Ecto neural progenitor cell (in vitro differentiated cells): ENCODE measurements around the gene RAB8A.
"Not testable (repeated sequence)": the region's sequence is repeated elsewhere in the genome, so short reads cannot be mapped to it uniquely, and the experiment has no call there.

ENCODE experiments used
- DNase-seq: peaks from one replicate; pipeline ENCODE4 v3.0.0-alpha.2; 2018; ENCODE audit warnings: low spot score

RAB8A gene

DNA sequence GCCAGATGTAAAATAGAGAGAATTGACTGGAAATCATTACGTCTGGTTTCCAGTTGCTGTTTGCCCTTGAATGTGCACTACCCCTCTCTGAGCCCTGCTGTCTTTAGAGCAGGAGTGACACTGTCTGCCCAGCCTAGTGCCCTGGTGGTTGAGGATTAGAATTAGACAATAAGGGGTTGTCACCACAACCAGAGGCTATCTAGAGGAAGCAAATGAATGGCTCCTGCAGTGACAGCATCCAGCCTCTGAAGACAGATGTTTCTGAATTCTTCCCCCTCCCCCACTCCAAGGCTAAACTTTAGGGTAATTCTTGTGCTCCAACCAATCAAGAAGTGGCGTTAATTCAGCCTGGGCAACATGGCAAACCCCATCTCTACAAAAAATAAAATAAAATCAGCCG, 2.0 kb downstream of the RAB8A start:
- no peak for DNase-seq

DNA sequence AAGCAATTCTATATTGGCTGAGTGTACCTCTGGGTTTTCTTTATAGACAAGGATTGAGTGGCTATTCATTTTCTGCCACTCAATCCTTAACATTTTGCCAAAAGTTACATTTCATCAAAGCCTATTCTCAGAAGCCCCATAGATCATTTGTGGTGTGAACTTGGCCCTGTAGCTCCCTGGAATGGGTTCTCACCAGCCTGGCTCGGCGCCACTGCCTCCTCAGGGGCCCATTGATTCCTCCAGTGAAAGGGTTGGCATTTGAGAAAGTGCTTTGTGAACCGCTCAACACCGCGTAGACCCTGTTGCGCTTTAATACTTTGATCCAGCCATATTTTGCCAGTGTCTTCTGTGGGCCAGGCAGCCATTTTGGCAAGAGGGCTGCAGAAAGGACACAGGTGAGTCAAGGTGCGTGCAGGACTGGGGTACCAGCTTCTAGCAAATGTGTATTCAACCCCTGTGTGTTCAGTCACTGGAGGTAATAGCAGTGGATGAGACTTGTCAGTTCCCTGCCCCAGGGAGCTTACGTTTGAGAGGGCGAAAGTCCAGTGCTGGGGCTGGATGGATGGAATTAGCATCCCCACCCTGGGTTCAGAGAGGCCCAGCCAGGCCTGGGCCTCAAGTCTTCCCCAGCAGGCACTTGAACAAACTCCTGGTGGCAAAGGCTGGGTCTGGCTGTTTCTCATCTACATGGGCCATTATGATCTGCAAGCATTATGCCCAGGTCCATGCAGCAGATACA, 3.8 kb downstream of the RAB8A start:
- no peak for DNase-seq

DNA sequence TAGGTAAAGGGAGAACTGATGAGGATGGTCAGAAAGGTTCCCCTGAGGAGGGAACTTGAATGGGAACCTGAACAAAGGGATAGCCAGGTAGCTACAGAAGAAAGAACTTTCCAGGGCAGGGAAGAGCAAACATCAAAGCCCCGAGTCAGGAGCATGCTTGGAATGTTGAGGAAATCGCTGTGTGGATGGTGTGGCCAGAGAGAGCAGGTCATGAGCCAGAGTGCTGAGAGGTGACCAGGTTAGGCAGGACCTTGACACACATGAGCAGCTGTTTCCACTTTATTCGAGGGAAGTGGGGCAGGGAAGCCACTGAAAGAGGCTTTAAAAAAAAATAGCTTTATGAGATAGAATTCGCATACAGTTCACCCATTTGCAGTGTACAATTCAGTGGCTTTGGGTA, 4.4 kb downstream of the RAB8A start:
- no peak for DNase-seq

DNA sequence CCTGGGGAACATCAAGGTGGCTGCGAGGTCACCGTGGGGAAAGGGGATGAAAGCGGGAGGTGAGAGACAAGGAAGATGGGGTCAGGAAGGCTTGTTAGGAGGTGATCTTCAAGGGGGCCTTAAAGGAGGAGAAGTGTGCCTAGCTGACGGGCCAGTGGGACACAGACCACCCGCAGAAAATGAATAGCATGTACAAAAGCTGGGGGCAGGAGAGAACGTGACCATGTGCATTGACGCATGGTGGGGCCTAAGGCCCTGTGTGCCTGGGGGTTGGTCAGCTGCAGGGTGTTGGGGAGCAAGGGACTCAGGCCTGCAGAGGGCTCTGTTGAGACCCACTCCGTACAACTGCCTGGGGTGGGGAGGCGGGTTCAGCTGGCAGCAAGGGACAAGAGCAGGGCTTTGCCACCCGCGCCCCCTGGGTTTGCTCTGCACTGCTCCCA, 5.9 kb downstream of the RAB8A start:
- DNase-seq, result no peak

DNA sequence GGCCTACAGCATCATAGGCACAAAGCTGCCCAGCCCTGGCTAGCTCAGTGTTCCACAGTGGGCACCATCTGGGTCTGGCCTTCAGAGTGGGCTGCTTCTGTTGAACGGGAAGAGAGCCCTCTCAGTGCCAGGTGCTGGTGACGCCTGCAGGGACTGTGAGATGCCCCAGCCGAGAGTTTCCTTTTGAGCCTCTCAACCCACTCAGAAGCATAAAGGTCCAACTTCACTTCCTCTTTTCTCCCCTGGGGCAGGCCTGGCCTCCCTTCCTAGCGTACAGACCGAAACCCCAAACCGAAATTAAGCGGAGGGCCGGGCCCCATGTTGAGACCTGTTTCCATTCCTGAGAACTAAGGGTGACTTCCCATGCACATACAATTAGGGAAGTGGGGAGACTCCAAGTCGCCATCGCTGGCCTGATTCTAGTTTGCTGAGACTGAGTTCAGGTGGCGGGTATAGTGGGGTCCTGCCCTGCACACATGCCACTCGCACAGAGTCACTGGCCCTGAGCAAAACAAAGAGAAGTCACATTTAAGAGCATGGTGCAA, 6.9 kb downstream of the RAB8A start:
- no peak for DNase-seq

GRCh38 chr19:16119075-16119857, 7.6 kb downstream of the RAB8A start:
- not testable (repeated sequence) for DNase-seq

GRCh38 chr19:16121141-16121540, 9.5 kb downstream of the RAB8A start:
- DNase-seq, result no peak

GRCh38 chr19:16121967-16122366, 10.3 kb downstream of the RAB8A start:
- no peak for DNase-seq

DNA sequence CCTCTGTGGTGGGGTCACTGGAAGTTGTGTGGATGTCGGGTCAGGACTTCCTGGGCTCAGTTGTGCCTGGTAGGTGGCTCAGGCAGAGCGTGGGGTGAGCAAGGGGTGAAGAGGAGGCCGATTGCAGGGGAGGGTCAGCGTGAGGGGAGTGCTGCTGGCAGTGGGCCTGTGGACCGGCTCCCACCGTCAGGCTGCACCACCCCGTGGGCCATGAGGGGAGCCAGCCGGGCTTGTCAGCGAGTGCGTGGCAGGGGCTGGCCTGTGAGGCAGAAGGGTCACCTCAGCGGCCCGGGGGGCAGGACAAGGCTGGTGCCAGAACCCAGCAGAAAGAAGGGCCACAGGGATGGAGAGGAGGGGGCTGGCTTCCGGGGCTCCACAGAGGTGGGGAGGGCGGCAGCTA, 13.3 kb downstream of the RAB8A start:
- no peak for DNase-seq

DNA sequence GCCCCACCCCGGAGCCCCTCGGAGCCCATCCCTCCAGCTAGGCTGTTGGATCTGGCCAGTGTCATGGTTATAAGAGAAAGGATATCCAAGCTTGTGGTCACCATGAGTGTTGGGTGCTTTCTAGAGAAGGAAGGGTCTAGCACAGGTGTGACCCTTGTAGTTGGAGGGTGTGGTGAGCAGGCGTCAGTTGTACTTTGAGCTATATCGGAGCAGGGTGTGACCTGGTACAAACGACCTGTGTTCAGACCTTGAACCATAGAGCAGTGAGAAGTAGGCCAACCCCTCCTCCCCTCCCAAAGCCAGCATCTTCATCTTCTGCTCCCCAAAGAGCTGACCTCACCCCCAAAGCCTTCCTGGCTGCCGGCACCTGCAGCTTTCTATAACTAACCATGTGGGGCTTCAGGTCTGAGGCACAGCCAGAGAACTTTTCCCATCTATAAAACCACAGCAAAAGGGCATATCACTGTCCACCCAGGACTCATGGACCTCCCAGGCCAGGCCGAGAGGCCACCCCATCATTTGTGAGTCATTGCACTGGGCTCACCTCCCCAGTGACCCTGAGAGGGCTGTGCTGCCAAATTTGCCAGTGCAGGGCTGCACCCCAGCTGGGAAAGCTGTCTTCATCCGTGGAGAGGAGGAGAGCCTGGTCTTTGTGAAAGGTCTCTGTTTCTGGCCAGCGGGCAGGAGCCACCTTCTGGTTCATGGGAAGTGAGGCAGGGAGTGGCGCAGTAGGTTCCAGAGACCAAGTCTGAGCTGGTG, 14.2 kb downstream of the RAB8A start:
- no peak for DNase-seq

DNA sequence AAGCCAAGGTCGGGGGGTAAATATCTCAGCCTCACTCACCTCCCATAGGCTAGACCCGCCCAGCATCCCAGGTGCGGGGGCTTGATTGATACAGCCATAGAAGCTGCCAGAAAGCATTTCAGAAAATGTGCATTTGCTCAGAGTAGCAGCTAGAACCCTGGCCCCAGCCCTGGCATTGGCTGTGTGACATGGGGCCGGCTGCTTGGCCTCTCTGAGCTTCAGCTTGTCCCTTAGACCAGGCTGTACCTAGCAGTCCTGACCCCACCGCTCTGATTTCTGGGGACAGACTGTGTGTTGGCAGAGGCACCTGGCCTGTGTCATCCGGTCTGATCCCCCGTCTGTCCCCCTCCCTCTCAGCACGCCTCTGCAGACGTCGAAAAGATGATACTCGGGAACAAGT, 15.4 kb downstream of the RAB8A start:
- DNase-seq, result no peak

- no peak for DNase-seq
These were observed 16.2 kb downstream of the RAB8A start for GRCh38 chr19:16127776-16128371.

GRCh38 chr19:16131648-16132047, 20.0 kb downstream of the RAB8A start:
- no peak for DNase-seq

DNA sequence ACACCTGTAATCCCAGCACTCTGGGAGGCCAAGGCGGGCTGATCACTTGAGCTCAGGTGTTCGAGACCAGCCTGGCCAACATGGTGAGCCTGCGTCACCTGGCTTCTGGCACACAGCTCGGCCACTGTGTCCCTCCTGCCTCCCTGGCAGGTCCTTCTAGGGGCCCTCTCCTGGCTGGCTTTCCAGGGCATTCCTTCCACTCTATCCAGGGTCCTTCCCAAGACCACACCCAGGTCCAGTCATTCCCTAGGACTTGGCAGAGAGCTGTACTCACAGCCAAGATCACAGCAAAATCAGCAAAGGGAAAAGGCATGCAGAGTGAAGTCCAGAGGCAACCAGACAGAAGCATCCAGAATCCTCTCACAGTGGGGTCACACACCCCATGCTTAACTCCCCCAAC, 22.1 kb downstream of the RAB8A start:
- DNase-seq, result no peak

GRCh38 chr19:16134510-16134909, 22.8 kb downstream of the RAB8A start:
- no peak for DNase-seq

DNA sequence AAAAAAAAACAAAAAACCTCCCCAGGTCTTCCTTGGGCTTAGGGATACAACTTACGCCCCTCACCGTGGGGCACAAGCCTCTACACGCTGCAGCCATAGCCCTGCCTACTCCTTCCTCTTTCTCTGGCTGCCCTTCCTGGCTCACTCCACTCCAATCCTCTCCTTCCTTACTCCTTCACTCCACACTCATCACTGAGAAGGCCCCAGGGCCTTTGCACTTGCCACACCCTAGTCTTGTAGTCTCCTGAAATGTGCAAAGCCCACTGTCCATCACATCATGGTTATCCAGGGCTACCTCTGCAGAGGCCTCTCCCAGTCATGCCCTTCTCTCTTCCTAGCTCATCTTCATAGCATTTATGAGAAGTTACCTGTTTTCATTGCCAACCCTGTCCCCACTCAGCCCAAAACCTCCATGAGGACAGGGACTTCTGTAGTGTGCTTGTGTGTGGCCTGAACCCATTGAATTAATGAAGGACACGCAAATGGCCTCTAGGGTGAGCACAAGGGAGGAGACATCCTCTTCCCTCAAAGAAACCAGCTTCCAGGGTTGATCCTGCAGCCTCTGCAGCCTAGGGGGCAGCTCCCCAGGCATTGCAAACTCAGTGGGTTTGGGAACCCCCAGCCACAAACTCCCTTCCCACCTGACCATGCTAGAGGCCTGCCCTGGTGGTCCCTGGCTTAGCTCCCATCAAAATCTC, 23.9 kb downstream of the RAB8A start:
- no peak for DNase-seq

DNA sequence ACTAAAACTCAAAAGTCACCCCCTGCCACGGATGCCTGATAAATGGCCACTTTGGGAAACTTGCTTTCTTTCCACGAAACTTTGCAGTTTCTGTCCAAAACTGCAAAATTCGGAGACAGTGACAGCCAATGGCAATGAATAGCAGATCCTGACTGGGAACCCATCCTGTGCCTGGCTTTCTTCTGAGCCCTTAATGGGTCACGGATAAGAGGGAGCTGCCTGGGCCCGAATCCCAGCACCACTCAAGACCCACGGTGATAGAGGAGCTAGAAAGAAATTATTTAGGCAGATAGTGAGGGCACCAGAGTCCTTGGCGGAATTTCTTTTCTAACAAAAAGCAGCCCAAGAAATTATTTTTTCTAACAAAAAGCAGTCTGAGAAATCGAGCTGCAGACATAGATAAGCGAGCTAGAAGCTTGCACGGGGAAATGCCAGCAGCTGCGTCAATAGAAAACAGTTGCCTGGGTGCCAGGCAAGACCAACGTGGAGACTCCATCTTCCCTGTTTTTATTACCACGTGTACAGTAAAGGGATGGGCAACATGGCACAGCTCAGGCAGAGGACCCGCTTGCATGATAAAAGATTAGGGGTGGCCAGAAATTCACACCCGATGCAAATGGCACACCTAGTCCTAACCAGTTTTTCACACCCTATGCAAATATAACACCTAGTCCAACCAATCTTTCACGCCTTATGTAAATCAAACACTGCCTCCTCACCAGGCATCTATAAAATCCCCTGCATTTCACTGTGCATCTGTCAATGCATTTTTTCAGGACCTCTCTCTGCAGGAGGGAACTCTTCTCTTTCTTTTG, 24.7 kb downstream of the RAB8A start:
- DNase-seq, result no peak

- DNase-seq, result no peak
These were observed 28.1 kb downstream of the RAB8A start for GRCh38 chr19:16139752-16140151.

GRCh38 chr19:16141043-16141442, 29.4 kb downstream of the RAB8A start:
- DNase-seq, result no peak

GRCh38 chr19:16142032-16142580, 30.4 kb downstream of the RAB8A start:
- DNase-seq, result no peak
